WTC11 (cell line): Measurements from ENCODE around the gene CD93.

Source experiments
- CREB1 ChIP-seq: sonication (generic); formaldehyde crosslinking; IDR thresholded peaks from 2 replicates; pipeline ENCODE4 v1.8.0; 2023; ENCODE audit warnings: mild to moderate bottlenecking, missing genetic modification reagents
- ESRRA ChIP-seq: sonication (generic); formaldehyde crosslinking; IDR thresholded peaks from 2 replicates; pipeline ENCODE4 v1.8.1; 2022; ENCODE audit warnings: mild to moderate bottlenecking, missing genetic modification reagents, borderline replicate concordance
- SMAD3 ChIP-seq: sonication (generic); formaldehyde crosslinking; IDR thresholded peaks from 2 replicates; pipeline ENCODE4 v1.8.0; 2022; ENCODE audit warnings: missing genetic modification reagents, mild to moderate bottlenecking, borderline replicate concordance
- TF ChIP-seq, protein P1 (sequence below): sonication (generic); formaldehyde crosslinking; IDR thresholded peaks from 2 replicates; pipeline ENCODE4 v1.8.0; 2023; ENCODE audit warnings: mild to moderate bottlenecking, missing genetic modification reagents
- TF ChIP-seq, protein P2 (sequence below): fragments of 200-600 bp; IDR thresholded peaks from 2 replicates; pipeline ENCODE4 v1.8.0; 2022; ENCODE audit warnings: antibody characterized with exemption
- TF ChIP-seq, protein P3 (sequence below): sonication (generic); formaldehyde crosslinking; IDR thresholded peaks from 2 replicates; pipeline ENCODE4 v1.8.1; 2022; ENCODE audit warnings: low read depth, missing genetic modification reagents, borderline replicate concordance
- TF ChIP-seq, protein P4 (sequence below): sonication (generic); formaldehyde crosslinking; IDR thresholded peaks from 2 replicates; pipeline ENCODE4 v1.8.0; 2022; ENCODE audit warnings: mild to moderate bottlenecking, missing genetic modification reagents
- TF ChIP-seq, protein P5 (sequence below): sonication (generic); formaldehyde crosslinking; IDR thresholded peaks from 2 replicates; pipeline ENCODE4 v1.8.0; 2022; ENCODE audit warnings: missing genetic modification reagents
- TF ChIP-seq, protein P6 (sequence below): sonication (generic); formaldehyde crosslinking; conservative IDR thresholded peaks from 2 replicates; pipeline ENCODE4 v1.8.1; 2022; ENCODE audit warnings: mild to moderate bottlenecking, missing genetic modification reagents
- TF ChIP-seq, protein P7 (sequence below): sonication (generic); formaldehyde crosslinking; IDR thresholded peaks from 2 replicates; pipeline ENCODE4 v1.8.1; 2023; ENCODE audit warnings: mild to moderate bottlenecking, missing genetic modification reagents
- TF ChIP-seq, protein P8 (sequence below): sonication (generic); formaldehyde crosslinking; IDR thresholded peaks from 2 replicates; pipeline ENCODE4 v1.8.1; 2023; ENCODE audit warnings: mild to moderate bottlenecking, missing genetic modification reagents
- TF ChIP-seq, protein P9 (sequence below): sonication (generic); formaldehyde crosslinking; IDR thresholded peaks from 2 replicates; pipeline ENCODE4 v1.8.0; 2022; ENCODE audit warnings: mild to moderate bottlenecking, missing genetic modification reagents
- TF ChIP-seq, protein P10 (sequence below): sonication (generic); formaldehyde crosslinking; conservative IDR thresholded peaks from 2 replicates; pipeline ENCODE4 v1.8.1; 2023; ENCODE audit warnings: mild to moderate bottlenecking, low read depth, missing genetic modification reagents, moderate library complexity

DNA sequence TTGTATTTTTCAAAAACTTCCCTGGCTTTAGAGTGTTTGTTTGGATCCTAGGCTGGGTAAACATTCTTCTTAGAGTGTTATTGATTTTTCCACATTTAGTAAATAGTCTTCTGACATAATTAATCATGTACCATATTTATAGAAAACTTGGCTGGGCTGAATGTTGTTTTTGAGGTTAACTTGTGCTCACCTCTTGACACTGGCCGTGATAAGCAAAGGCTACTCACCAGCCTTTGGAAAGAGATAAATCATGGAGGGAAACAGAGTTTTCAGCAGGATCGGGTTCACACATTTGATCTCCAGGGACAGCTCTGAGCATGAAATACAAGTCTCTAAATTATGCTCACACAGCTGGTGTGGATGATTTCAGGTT, 6.2 kb upstream of the CD93 start:
- no peak for TF ChIP-seq CREB1 (CRISPR knock-in tag)
- TF ChIP-seq, protein P1, sequence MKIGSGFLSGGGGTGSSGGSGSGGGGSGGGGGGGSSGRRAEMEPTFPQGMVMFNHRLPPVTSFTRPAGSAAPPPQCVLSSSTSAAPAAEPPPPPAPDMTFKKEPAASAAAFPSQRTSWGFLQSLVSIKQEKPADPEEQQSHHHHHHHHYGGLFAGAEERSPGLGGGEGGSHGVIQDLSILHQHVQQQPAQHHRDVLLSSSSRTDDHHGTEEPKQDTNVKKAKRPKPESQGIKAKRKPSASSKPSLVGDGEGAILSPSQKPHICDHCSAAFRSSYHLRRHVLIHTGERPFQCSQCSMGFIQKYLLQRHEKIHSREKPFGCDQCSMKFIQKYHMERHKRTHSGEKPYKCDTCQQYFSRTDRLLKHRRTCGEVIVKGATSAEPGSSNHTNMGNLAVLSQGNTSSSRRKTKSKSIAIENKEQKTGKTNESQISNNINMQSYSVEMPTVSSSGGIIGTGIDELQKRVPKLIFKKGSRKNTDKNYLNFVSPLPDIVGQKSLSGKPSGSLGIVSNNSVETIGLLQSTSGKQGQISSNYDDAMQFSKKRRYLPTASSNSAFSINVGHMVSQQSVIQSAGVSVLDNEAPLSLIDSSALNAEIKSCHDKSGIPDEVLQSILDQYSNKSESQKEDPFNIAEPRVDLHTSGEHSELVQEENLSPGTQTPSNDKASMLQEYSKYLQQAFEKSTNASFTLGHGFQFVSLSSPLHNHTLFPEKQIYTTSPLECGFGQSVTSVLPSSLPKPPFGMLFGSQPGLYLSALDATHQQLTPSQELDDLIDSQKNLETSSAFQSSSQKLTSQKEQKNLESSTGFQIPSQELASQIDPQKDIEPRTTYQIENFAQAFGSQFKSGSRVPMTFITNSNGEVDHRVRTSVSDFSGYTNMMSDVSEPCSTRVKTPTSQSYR (CRISPR knock-in tag): no peak
- TF ChIP-seq, protein P2, sequence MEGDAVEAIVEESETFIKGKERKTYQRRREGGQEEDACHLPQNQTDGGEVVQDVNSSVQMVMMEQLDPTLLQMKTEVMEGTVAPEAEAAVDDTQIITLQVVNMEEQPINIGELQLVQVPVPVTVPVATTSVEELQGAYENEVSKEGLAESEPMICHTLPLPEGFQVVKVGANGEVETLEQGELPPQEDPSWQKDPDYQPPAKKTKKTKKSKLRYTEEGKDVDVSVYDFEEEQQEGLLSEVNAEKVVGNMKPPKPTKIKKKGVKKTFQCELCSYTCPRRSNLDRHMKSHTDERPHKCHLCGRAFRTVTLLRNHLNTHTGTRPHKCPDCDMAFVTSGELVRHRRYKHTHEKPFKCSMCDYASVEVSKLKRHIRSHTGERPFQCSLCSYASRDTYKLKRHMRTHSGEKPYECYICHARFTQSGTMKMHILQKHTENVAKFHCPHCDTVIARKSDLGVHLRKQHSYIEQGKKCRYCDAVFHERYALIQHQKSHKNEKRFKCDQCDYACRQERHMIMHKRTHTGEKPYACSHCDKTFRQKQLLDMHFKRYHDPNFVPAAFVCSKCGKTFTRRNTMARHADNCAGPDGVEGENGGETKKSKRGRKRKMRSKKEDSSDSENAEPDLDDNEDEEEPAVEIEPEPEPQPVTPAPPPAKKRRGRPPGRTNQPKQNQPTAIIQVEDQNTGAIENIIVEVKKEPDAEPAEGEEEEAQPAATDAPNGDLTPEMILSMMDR: no peak
- TF ChIP-seq, protein P3, sequence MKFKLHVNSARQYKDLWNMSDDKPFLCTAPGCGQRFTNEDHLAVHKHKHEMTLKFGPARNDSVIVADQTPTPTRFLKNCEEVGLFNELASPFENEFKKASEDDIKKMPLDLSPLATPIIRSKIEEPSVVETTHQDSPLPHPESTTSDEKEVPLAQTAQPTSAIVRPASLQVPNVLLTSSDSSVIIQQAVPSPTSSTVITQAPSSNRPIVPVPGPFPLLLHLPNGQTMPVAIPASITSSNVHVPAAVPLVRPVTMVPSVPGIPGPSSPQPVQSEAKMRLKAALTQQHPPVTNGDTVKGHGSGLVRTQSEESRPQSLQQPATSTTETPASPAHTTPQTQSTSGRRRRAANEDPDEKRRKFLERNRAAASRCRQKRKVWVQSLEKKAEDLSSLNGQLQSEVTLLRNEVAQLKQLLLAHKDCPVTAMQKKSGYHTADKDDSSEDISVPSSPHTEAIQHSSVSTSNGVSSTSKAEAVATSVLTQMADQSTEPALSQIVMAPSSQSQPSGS (CRISPR knock-in tag): no peak
- TF ChIP-seq, protein P4, sequence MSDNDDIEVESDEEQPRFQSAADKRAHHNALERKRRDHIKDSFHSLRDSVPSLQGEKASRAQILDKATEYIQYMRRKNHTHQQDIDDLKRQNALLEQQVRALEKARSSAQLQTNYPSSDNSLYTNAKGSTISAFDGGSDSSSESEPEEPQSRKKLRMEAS (CRISPR knock-in tag): no peak
- TF ChIP-seq, protein P5, sequence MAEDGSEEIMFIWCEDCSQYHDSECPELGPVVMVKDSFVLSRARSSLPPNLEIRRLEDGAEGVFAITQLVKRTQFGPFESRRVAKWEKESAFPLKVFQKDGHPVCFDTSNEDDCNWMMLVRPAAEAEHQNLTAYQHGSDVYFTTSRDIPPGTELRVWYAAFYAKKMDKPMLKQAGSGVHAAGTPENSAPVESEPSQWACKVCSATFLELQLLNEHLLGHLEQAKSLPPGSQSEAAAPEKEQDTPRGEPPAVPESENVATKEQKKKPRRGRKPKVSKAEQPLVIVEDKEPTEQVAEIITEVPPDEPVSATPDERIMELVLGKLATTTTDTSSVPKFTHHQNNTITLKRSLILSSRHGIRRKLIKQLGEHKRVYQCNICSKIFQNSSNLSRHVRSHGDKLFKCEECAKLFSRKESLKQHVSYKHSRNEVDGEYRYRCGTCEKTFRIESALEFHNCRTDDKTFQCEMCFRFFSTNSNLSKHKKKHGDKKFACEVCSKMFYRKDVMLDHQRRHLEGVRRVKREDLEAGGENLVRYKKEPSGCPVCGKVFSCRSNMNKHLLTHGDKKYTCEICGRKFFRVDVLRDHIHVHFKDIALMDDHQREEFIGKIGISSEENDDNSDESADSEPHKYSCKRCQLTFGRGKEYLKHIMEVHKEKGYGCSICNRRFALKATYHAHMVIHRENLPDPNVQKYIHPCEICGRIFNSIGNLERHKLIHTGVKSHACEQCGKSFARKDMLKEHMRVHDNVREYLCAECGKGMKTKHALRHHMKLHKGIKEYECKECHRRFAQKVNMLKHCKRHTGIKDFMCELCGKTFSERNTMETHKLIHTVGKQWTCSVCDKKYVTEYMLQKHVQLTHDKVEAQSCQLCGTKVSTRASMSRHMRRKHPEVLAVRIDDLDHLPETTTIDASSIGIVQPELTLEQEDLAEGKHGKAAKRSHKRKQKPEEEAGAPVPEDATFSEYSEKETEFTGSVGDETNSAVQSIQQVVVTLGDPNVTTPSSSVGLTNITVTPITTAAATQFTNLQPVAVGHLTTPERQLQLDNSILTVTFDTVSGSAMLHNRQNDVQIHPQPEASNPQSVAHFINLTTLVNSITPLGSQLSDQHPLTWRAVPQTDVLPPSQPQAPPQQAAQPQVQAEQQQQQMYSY (CRISPR knock-in tag): peak; percentile 78
- TF ChIP-seq, protein P6, sequence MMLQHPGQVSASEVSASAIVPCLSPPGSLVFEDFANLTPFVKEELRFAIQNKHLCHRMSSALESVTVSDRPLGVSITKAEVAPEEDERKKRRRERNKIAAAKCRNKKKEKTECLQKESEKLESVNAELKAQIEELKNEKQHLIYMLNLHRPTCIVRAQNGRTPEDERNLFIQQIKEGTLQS: no peak
- TF ChIP-seq, protein P7, sequence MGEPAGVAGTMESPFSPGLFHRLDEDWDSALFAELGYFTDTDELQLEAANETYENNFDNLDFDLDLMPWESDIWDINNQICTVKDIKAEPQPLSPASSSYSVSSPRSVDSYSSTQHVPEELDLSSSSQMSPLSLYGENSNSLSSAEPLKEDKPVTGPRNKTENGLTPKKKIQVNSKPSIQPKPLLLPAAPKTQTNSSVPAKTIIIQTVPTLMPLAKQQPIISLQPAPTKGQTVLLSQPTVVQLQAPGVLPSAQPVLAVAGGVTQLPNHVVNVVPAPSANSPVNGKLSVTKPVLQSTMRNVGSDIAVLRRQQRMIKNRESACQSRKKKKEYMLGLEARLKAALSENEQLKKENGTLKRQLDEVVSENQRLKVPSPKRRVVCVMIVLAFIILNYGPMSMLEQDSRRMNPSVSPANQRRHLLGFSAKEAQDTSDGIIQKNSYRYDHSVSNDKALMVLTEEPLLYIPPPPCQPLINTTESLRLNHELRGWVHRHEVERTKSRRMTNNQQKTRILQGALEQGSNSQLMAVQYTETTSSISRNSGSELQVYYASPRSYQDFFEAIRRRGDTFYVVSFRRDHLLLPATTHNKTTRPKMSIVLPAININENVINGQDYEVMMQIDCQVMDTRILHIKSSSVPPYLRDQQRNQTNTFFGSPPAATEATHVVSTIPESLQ (CRISPR knock-in tag): no peak
- TF ChIP-seq, protein P8, sequence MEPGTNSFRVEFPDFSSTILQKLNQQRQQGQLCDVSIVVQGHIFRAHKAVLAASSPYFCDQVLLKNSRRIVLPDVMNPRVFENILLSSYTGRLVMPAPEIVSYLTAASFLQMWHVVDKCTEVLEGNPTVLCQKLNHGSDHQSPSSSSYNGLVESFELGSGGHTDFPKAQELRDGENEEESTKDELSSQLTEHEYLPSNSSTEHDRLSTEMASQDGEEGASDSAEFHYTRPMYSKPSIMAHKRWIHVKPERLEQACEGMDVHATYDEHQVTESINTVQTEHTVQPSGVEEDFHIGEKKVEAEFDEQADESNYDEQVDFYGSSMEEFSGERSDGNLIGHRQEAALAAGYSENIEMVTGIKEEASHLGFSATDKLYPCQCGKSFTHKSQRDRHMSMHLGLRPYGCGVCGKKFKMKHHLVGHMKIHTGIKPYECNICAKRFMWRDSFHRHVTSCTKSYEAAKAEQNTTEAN: no peak
- TF ChIP-seq SMAD3: no peak
- TF ChIP-seq, protein P9, sequence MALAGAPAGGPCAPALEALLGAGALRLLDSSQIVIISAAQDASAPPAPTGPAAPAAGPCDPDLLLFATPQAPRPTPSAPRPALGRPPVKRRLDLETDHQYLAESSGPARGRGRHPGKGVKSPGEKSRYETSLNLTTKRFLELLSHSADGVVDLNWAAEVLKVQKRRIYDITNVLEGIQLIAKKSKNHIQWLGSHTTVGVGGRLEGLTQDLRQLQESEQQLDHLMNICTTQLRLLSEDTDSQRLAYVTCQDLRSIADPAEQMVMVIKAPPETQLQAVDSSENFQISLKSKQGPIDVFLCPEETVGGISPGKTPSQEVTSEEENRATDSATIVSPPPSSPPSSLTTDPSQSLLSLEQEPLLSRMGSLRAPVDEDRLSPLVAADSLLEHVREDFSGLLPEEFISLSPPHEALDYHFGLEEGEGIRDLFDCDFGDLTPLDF (CRISPR knock-in tag): no peak
- no peak for TF ChIP-seq ESRRA
- TF ChIP-seq, protein P10, sequence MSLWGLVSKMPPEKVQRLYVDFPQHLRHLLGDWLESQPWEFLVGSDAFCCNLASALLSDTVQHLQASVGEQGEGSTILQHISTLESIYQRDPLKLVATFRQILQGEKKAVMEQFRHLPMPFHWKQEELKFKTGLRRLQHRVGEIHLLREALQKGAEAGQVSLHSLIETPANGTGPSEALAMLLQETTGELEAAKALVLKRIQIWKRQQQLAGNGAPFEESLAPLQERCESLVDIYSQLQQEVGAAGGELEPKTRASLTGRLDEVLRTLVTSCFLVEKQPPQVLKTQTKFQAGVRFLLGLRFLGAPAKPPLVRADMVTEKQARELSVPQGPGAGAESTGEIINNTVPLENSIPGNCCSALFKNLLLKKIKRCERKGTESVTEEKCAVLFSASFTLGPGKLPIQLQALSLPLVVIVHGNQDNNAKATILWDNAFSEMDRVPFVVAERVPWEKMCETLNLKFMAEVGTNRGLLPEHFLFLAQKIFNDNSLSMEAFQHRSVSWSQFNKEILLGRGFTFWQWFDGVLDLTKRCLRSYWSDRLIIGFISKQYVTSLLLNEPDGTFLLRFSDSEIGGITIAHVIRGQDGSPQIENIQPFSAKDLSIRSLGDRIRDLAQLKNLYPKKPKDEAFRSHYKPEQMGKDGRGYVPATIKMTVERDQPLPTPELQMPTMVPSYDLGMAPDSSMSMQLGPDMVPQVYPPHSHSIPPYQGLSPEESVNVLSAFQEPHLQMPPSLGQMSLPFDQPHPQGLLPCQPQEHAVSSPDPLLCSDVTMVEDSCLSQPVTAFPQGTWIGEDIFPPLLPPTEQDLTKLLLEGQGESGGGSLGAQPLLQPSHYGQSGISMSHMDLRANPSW (CRISPR knock-in tag): no peak
